ENCODE results near the gene LMBR1L. TPM values are rescaled to one million over a fixed set of nuclear protein-coding genes. Genes with fewer than 3 reads are reported as not detected.

The LMBR1L gene
- total RNA-seq, 1 experiment from 2014 or later, result 55.1 TPM

DNA sequence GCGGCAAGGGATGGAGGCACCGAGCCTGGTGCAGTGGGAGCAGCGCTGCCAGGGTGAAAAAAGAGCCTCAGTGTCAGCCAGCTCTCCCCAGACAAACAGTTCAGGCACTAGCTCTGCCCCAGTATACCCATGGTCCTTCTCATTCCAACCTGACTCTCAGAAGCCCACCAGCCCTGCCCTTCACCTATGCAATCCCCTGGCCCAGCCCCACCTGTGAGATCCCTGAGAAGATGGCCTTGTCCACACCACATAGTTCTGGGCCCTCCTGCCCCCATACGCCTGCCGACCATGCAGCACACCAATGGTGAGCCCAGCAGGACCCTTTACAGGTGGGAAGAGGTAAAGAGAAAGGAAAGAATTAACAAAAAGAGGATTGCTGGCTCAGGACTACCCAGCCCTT is 56.6 kb downstream of the LMBR1L start:
- Histone ChIP-seq H3K79me1 (ENCODE audit: insufficient read depth, low read depth, low read length, poor library complexity, severe bottlenecking) (peaks cover 26% of the 10 kb centered on the region), H2BK5ac (ENCODE audit: insufficient read length, low read length) (no peak overlapping the region), H3K9me3 (ENCODE audit: control insufficient read depth, low read depth, low read length) (no peaks in the 10 kb centered on the region), H3T11ph (ENCODE audit: low read length) (no peak overlapping the region), H4K91ac (ENCODE audit: insufficient read length, low read depth, low read length) (no peak overlapping the region), H3K56ac (ENCODE audit: insufficient read length, low read depth, low read length) (no peak overlapping the region), H2BK15ac (ENCODE audit: low read depth, low read length) (no peak overlapping the region), H3K4me2 (ENCODE audit: insufficient read depth, insufficient read length, low read length) (no peak overlapping the region), H3K4me1 (ENCODE audit: insufficient read depth, low read length) (peaks cover 14% of the 10 kb centered on the region), H3K27me3 (ENCODE audit: insufficient read depth, low read length) (no peaks in the 10 kb centered on the region), H2AK5ac (ENCODE audit: insufficient read length, low read length) (no peak overlapping the region), H3K23me2 (ENCODE audit: insufficient read length, low read depth, low read length, poor library complexity, severe bottlenecking) (peaks cover 12% of the 10 kb centered on the region), H2BK12ac (ENCODE audit: insufficient read length, low read depth, low read length) (no peak overlapping the region), H3K4ac (ENCODE audit: low read depth, low read length) (no peak overlapping the region), H3K79me2 (ENCODE audit: insufficient read depth, low read length) (peaks cover 41% of the 10 kb centered on the region), H3K14ac (ENCODE audit: insufficient read depth, low read length) (no peak overlapping the region), H2BK120ac (ENCODE audit: low read depth, low read length, poor library complexity, severe bottlenecking) (no peak overlapping the region), H4K8ac (replicated peaks; ENCODE audit: insufficient read length, low read depth, low read length) (no peak overlapping the region), H2BK20ac (ENCODE audit: low read depth, low read length, poor library complexity, severe bottlenecking) (no peak overlapping the region), H3K23ac (ENCODE audit: insufficient read length, low read depth, low read length) (no peak overlapping the region), H4K5ac (ENCODE audit: insufficient read length, low read depth, low read length) (no peak overlapping the region), H3K18ac (ENCODE audit: insufficient read length, low read depth, low read length) (no peak overlapping the region), H4K20me1 (ENCODE audit: control insufficient read depth, insufficient read depth, insufficient read length) (no peaks in the 10 kb centered on the region), H2AFZ (ENCODE audit: low read length) (no peak overlapping the region), H3K27ac (ENCODE audit: insufficient read length, low read depth, low read length) (no peak overlapping the region), H3K9ac (ENCODE audit: extremely low read depth, insufficient read length, low read length) (no peak overlapping the region)
- peaks cover 56 to 71% (median 69%) of the 10 kb centered on the region in 3 experiments for H3K36me3 Mint-ChIP-seq (ENCODE audit: insufficient read depth in 1 of 3, low read depth in 3 of 3)
- no peaks in the 10 kb centered on the region for H3K27me3 Mint-ChIP-seq (ENCODE audit: low read depth)
- no peaks in the 10 kb centered on the region for H3K9me3 Mint-ChIP-seq
- TF ChIP-seq, protein P1, sequence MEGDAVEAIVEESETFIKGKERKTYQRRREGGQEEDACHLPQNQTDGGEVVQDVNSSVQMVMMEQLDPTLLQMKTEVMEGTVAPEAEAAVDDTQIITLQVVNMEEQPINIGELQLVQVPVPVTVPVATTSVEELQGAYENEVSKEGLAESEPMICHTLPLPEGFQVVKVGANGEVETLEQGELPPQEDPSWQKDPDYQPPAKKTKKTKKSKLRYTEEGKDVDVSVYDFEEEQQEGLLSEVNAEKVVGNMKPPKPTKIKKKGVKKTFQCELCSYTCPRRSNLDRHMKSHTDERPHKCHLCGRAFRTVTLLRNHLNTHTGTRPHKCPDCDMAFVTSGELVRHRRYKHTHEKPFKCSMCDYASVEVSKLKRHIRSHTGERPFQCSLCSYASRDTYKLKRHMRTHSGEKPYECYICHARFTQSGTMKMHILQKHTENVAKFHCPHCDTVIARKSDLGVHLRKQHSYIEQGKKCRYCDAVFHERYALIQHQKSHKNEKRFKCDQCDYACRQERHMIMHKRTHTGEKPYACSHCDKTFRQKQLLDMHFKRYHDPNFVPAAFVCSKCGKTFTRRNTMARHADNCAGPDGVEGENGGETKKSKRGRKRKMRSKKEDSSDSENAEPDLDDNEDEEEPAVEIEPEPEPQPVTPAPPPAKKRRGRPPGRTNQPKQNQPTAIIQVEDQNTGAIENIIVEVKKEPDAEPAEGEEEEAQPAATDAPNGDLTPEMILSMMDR (conservative IDR thresholded peaks at IDR 0.05), result no peak
- H3K4me3 Mint-ChIP-seq, result no peak overlapping the region
- no peak for DNase-seq
- H3K4me1 Mint-ChIP-seq, result peaks cover 40 to 43% of the 10 kb centered on the region in 2 experiments
- no peak overlapping the region for H3K27ac Mint-ChIP-seq
- WGBS (ENCODE audit: extremely low coverage, insufficient read length, low lambda C conversion rate), result no CpG with 5 or more reads among the region's 5 CpGs

Data from H9 (cell line).